Neural cell (in vitro differentiated cells): ENCODE measurements around the gene ZNF662.

ENCODE experiments used
- EP300 ChIP-seq: fragments of 450-650 bp; conservative IDR thresholded peaks from 2 replicates; pipeline ENCODE4 v1.6.1; 2014; ENCODE audit warnings: antibody characterized with exemption, mild to moderate bottlenecking, moderate library complexity; ENCODE audit not compliant: poor library complexity, severe bottlenecking
- EZH2 ChIP-seq: fragments of 200-600, 300-800 bp; shearing (Covaris generic), sonication (generic); IDR thresholded peaks from 2 replicates; pipeline ENCODE4 v1.6.1; 2014; ENCODE audit warnings: antibody characterized with exemption, low read length, borderline replicate concordance, mild to moderate bottlenecking; ENCODE audit not compliant: insufficient read depth, poor library complexity, severe bottlenecking
- MXI1 ChIP-seq: fragments of 450-650 bp; conservative IDR thresholded peaks from 2 replicates; pipeline ENCODE4 v1.6.1; 2014; ENCODE audit warnings: antibody characterized with exemption, mild to moderate bottlenecking; ENCODE audit not compliant: poor library complexity, severe bottlenecking
- POLR2AphosphoS5 ChIP-seq: IDR thresholded peaks from 2 replicates; pipeline ENCODE4 v1.6.1; 2012
- SMC3 ChIP-seq: fragments of 450-650 bp; conservative IDR thresholded peaks from 2 replicates; pipeline ENCODE4 v1.6.1; 2014; ENCODE audit warnings: antibody characterized with exemption, mild to moderate bottlenecking, moderate library complexity; ENCODE audit not compliant: poor library complexity
- TAF1 ChIP-seq: IDR thresholded peaks from 2 replicates; pipeline ENCODE4 v1.6.1; 2012; ENCODE audit warnings: low read depth
- TF ChIP-seq, protein P1 (sequence below): fragments of 450-650 bp; IDR thresholded peaks from 2 replicates; pipeline ENCODE4 v1.5.1; 2014; ENCODE audit warnings: antibody characterized with exemption, mild to moderate bottlenecking, moderate library complexity; ENCODE audit not compliant: poor library complexity, severe bottlenecking

DNA sequence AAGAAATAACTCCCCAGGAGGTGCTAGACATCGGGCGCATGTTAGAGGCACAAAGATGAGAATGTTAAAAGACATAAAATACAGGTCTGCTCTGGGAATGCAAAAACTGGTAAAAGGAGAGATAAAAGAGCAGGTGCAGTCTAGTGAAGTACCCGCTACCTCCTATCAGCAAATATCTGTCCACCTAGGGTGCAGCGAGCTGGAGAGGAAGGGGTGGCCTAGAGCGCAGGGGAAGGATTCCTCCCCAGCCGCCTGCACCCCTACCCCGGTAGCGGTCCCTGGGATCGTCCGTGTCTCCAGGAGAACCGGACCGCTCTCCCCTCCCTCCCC, 237 bp upstream of the ZNF662 start:
- TF ChIP-seq MXI1 (no peak), EP300 (no peak), POLR2AphosphoS5 (no peak), SMC3 (no peak), EZH2 (no peak), TAF1 (no peak)
- TF ChIP-seq, protein P1, sequence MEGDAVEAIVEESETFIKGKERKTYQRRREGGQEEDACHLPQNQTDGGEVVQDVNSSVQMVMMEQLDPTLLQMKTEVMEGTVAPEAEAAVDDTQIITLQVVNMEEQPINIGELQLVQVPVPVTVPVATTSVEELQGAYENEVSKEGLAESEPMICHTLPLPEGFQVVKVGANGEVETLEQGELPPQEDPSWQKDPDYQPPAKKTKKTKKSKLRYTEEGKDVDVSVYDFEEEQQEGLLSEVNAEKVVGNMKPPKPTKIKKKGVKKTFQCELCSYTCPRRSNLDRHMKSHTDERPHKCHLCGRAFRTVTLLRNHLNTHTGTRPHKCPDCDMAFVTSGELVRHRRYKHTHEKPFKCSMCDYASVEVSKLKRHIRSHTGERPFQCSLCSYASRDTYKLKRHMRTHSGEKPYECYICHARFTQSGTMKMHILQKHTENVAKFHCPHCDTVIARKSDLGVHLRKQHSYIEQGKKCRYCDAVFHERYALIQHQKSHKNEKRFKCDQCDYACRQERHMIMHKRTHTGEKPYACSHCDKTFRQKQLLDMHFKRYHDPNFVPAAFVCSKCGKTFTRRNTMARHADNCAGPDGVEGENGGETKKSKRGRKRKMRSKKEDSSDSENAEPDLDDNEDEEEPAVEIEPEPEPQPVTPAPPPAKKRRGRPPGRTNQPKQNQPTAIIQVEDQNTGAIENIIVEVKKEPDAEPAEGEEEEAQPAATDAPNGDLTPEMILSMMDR, result no peak
